SJCRH30 (cell line): ENCODE measurements around the gene SEMA6D. TPM values are rescaled to one million over a fixed set of nuclear protein-coding genes. Genes with fewer than 3 reads are reported as not detected.

ENCODE experiments used
- DNase-seq, 2 experiments: peaks; one replicate each; pipeline ENCODE4 v3.0.0-alpha.2; 2015 to 2020
- H3K27ac ChIP-seq: fragments of 250-450 bp; sonication (Bioruptor Pico); 2 replicates; pipeline ENCODE4 v1.5.1; 2020; ENCODE audit warnings: mild to moderate bottlenecking, moderate library complexity
- H3K27me3 ChIP-seq: fragments of 250-450 bp; sonication (Bioruptor Pico); 2 replicates; pipeline ENCODE4 v1.5.1; 2020; ENCODE audit warnings: mild to moderate bottlenecking, moderate library complexity
- H3K36me3 ChIP-seq: fragments of 250-450 bp; sonication (Bioruptor Pico); 2 replicates; pipeline ENCODE4 v1.5.1; 2020; ENCODE audit warnings: mild to moderate bottlenecking, moderate library complexity
- H3K4me1 ChIP-seq: fragments of 250-450 bp; sonication (Bioruptor Pico); 2 replicates; pipeline ENCODE4 v1.5.1; 2020; ENCODE audit warnings: mild to moderate bottlenecking, moderate library complexity
- H3K4me3 ChIP-seq: fragments of 250-450 bp; sonication (Bioruptor Pico); 2 replicates; pipeline ENCODE4 v1.5.1; 2020; ENCODE audit warnings: mild to moderate bottlenecking, moderate library complexity
- H3K9me3 ChIP-seq: fragments of 250-450 bp; sonication (Bioruptor Pico); replicated peaks from 2 replicates; pipeline ENCODE4 v1.5.1; 2020; ENCODE audit warnings: mild to moderate bottlenecking, moderate library complexity
- total RNA-seq: library from RNA; depleted of rRNA; stranded (reverse); fragments of >200 nt; shearing (Covaris generic); gene quantifications from 2 replicates; pipeline ENCODE4 v1.2.3, GENCODE V29; 2014

Gene SEMA6D
- total RNA-seq, 1 experiment from 2014 or later = 0.71 TPM

GRCh38 chr15:47744496-47744895 lies 27.2 kb downstream of the SEMA6D start:
- Histone ChIP-seq H3K4me1 (no peaks in the 10 kb centered on the region), H3K27ac (no peak overlapping the region), H3K4me3 (no peak overlapping the region), H3K27me3 (0 out of 2 replicates have a peak, but pooled peaks cover 8% of the 10 kb centered on the region), H3K36me3 (no peaks in the 10 kb centered on the region), H3K9me3 (no peaks in the 10 kb centered on the region)
- DNase-seq = no peak

- no peaks in the 10 kb centered on the region for H3K4me1 ChIP-seq
- no peak for DNase-seq
- no peak overlapping the region for H3K4me3 ChIP-seq
- H3K9me3 ChIP-seq = no peaks in the 10 kb centered on the region
- H3K36me3 ChIP-seq = no peaks in the 10 kb centered on the region
- H3K27me3 ChIP-seq = 0 out of 2 replicates have a peak, but pooled peaks cover 8% of the 10 kb centered on the region
- H3K27ac ChIP-seq = no peak overlapping the region
Measured at GRCh38 chr15:47744973-47745372, 27.7 kb downstream of the SEMA6D start.

GRCh38 chr15:47746516-47746915 lies 29.2 kb downstream of the SEMA6D start:
- Histone ChIP-seq H3K9me3 (no peaks in the 10 kb centered on the region), H3K36me3 (no peaks in the 10 kb centered on the region), H3K27ac (no peak overlapping the region), H3K4me3 (no peak overlapping the region), H3K4me1 (no peaks in the 10 kb centered on the region), H3K27me3 (0 out of 2 replicates have a peak, but pooled peaks cover 8% of the 10 kb centered on the region)
- no peak for DNase-seq

GRCh38 chr15:47750030-47750739 lies 32.9 kb downstream of the SEMA6D start:
- Histone ChIP-seq H3K4me3 (no peak overlapping the region), H3K36me3 (no peaks in the 10 kb centered on the region), H3K4me1 (no peaks in the 10 kb centered on the region), H3K9me3 (0 out of 2 replicates have a peak, but pooled peaks cover 5% of the 10 kb centered on the region), H3K27me3 (no peaks in the 10 kb centered on the region), H3K27ac (no peak overlapping the region)
- no peak for DNase-seq

GRCh38 chr15:47750740-47751262 lies 33.5 kb downstream of the SEMA6D start:
- H3K9me3 ChIP-seq = 0 out of 2 replicates have a peak, but pooled peaks cover 5% of the 10 kb centered on the region
- no peak overlapping the region for H3K27ac ChIP-seq
- no peaks in the 10 kb centered on the region for H3K4me1 ChIP-seq
- no peak for DNase-seq
- no peak overlapping the region for H3K4me3 ChIP-seq
- H3K36me3 ChIP-seq = no peaks in the 10 kb centered on the region
- H3K27me3 ChIP-seq = no peaks in the 10 kb centered on the region

- DNase-seq = no peak
- Histone ChIP-seq H3K27ac (no peak overlapping the region), H3K4me1 (no peaks in the 10 kb centered on the region), H3K36me3 (no peaks in the 10 kb centered on the region), H3K9me3 (0 out of 2 replicates have a peak, but pooled peaks cover 5% of the 10 kb centered on the region), H3K27me3 (no peaks in the 10 kb centered on the region), H3K4me3 (no peak overlapping the region)
Measured at GRCh38 chr15:47753591-47753990, 36.3 kb downstream of the SEMA6D start.

GRCh38 chr15:47754312-47754711 lies 37.0 kb downstream of the SEMA6D start:
- no peak for DNase-seq
- Histone ChIP-seq H3K4me3 (no peak overlapping the region), H3K27me3 (no peaks in the 10 kb centered on the region), H3K27ac (no peak overlapping the region), H3K9me3 (0 out of 2 replicates have a peak, but pooled peaks cover 5% of the 10 kb centered on the region), H3K4me1 (no peaks in the 10 kb centered on the region), H3K36me3 (no peaks in the 10 kb centered on the region)

- Histone ChIP-seq H3K9me3 (0 out of 2 replicates have a peak, but pooled peaks cover 5% of the 10 kb centered on the region), H3K27ac (no peak overlapping the region), H3K36me3 (no peaks in the 10 kb centered on the region), H3K4me1 (no peaks in the 10 kb centered on the region), H3K4me3 (no peak overlapping the region), H3K27me3 (no peaks in the 10 kb centered on the region)
- DNase-seq = no peak
Measured at GRCh38 chr15:47755941-47756340, 38.6 kb downstream of the SEMA6D start.

GRCh38 chr15:47756872-47757271 lies 39.6 kb downstream of the SEMA6D start:
- Histone ChIP-seq H3K4me1 (no peaks in the 10 kb centered on the region), H3K9me3 (0 out of 2 replicates have a peak, but pooled peaks cover 5% of the 10 kb centered on the region), H3K4me3 (no peak overlapping the region), H3K36me3 (no peaks in the 10 kb centered on the region), H3K27me3 (no peaks in the 10 kb centered on the region), H3K27ac (no peak overlapping the region)
- no peak for DNase-seq

- H3K9me3 ChIP-seq = 0 out of 2 replicates have a peak, but pooled peaks cover 5% of the 10 kb centered on the region
- no peak for DNase-seq
- no peaks in the 10 kb centered on the region for H3K36me3 ChIP-seq
- H3K4me3 ChIP-seq = no peak overlapping the region
- no peak overlapping the region for H3K27ac ChIP-seq
- no peaks in the 10 kb centered on the region for H3K4me1 ChIP-seq
- no peaks in the 10 kb centered on the region for H3K27me3 ChIP-seq
Measured at GRCh38 chr15:47757331-47757730, 40.0 kb downstream of the SEMA6D start.

GRCh38 chr15:47762621-47763020 lies 45.3 kb downstream of the SEMA6D start:
- H3K4me1 ChIP-seq = no peaks in the 10 kb centered on the region
- no peaks in the 10 kb centered on the region for H3K36me3 ChIP-seq
- DNase-seq = no peak
- no peak overlapping the region for H3K4me3 ChIP-seq
- H3K27me3 ChIP-seq = peaks cover under 1% of the 10 kb centered on the region
- no peaks in the 10 kb centered on the region for H3K9me3 ChIP-seq
- no peak overlapping the region for H3K27ac ChIP-seq

GRCh38 chr15:47764666-47765065 lies 47.4 kb downstream of the SEMA6D start:
- H3K9me3 ChIP-seq = no peaks in the 10 kb centered on the region
- no peaks in the 10 kb centered on the region for H3K36me3 ChIP-seq
- H3K4me3 ChIP-seq = no peak overlapping the region
- no peak for DNase-seq
- H3K27me3 ChIP-seq = peaks cover 7% of the 10 kb centered on the region
- no peaks in the 10 kb centered on the region for H3K4me1 ChIP-seq
- no peak overlapping the region for H3K27ac ChIP-seq

GRCh38 chr15:47766406-47766805 lies 49.1 kb downstream of the SEMA6D start:
- peaks cover 7% of the 10 kb centered on the region for H3K27me3 ChIP-seq
- no peaks in the 10 kb centered on the region for H3K36me3 ChIP-seq
- no peak overlapping the region for H3K4me3 ChIP-seq
- no peak for DNase-seq
- H3K9me3 ChIP-seq = no peaks in the 10 kb centered on the region
- no peaks in the 10 kb centered on the region for H3K4me1 ChIP-seq
- no peak overlapping the region for H3K27ac ChIP-seq

GRCh38 chr15:47767035-47767434 lies 49.7 kb downstream of the SEMA6D start:
- Histone ChIP-seq H3K27ac (no peak overlapping the region), H3K27me3 (peaks cover 7% of the 10 kb centered on the region), H3K9me3 (no peaks in the 10 kb centered on the region), H3K4me3 (no peak overlapping the region), H3K4me1 (no peaks in the 10 kb centered on the region), H3K36me3 (no peaks in the 10 kb centered on the region)
- no peak for DNase-seq

- H3K4me3 ChIP-seq = no peak overlapping the region
- no peak for DNase-seq
- no peaks in the 10 kb centered on the region for H3K4me1 ChIP-seq
- H3K36me3 ChIP-seq = no peaks in the 10 kb centered on the region
- peaks cover 7% of the 10 kb centered on the region for H3K27me3 ChIP-seq
- no peak overlapping the region for H3K27ac ChIP-seq
- no peaks in the 10 kb centered on the region for H3K9me3 ChIP-seq
Measured at GRCh38 chr15:47768735-47769134, 51.4 kb downstream of the SEMA6D start.

GRCh38 chr15:47769166-47769565 lies 51.9 kb downstream of the SEMA6D start:
- H3K36me3 ChIP-seq = no peaks in the 10 kb centered on the region
- H3K4me3 ChIP-seq = no peak overlapping the region
- no peak for DNase-seq
- no peaks in the 10 kb centered on the region for H3K4me1 ChIP-seq
- H3K9me3 ChIP-seq = no peaks in the 10 kb centered on the region
- no peak overlapping the region for H3K27ac ChIP-seq
- H3K27me3 ChIP-seq = peaks cover 7% of the 10 kb centered on the region
